Mesodermal cell (in vitro differentiated cells): ENCODE measurements around the gene PHYKPL.

Experiments
- H3K27ac ChIP-seq: 2 replicates; pipeline ENCODE4 v1.7.0; 2013; ENCODE audit warnings: mild to moderate bottlenecking, low read depth, low read length, moderate library complexity; ENCODE audit not compliant: severe bottlenecking
- H3K36me3 ChIP-seq: 2 replicates; pipeline ENCODE4 v1.7.1; 2013; ENCODE audit warnings: mild to moderate bottlenecking, low read length, moderate library complexity; ENCODE audit not compliant: control insufficient read depth, insufficient read depth
- H3K4me1 ChIP-seq: one replicate; pipeline ENCODE4 v1.7.1; 2013; ENCODE audit warnings: mild to moderate bottlenecking, low read length; ENCODE audit not compliant: insufficient read depth, control insufficient read depth, poor library complexity, severe bottlenecking
- H3K4me3 ChIP-seq: 2 replicates; pipeline ENCODE4 v1.7.0; 2013; ENCODE audit warnings: low read length, control low read depth, mild to moderate bottlenecking; ENCODE audit not compliant: insufficient read depth, poor library complexity, severe bottlenecking; ENCODE audit errors: extremely low read depth
- H3K9me3 ChIP-seq: 2 replicates; pipeline ENCODE4 v1.7.1; 2013; ENCODE audit warnings: mild to moderate bottlenecking, low read length, moderate library complexity; ENCODE audit not compliant: control insufficient read depth
- WGBS, 2 experiments: methylation state at CpG; one replicate each; pipeline ENCODE4 v1.1.5; 2013; ENCODE audit warnings: missing lambda C conversion rate in 2 of 2; ENCODE audit not compliant: insufficient coverage in 2 of 2; 5-methylcytosine and 5-hydroxymethylcytosine counted together

PHYKPL gene

DNA sequence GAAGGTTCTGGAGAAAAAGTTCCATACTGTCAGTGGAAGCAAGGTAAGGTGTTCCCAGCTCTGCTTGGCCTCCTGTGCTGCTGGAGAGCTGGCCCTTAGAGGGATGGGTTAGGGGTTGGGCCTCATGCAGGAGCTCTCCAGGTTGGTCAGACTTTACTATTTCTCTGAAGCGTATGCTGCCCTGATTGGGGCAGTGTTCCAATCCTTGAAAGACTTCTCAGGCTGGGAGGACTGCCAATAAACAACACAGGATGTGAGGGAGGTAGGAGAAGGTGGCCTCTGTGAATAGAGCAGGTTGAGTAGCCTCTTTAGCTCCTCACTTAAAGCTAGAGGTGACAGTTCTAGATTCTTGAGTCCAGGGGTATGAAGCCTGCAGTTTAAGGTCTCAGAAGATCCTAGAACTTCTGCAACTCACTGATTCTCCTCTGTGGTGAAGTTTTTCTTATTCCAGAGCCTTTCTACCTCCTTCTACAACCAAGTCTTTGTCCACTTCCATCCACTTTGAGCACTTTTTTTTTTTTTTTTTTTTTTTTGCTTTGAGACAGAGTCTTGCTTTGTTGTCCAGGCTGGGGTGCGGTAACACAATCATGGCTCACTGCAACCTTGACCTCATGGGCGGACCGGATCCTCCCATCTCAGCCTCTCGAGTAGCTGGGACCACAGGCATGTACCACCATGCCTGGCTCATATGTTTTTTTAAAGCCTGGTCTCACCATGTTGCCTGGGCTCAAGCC is 25.3 kb downstream of the PHYKPL start:
- Histone ChIP-seq H3K36me3 (peaks cover 70% of the 10 kb centered on the region), H3K9me3 (no peaks in the 10 kb centered on the region), H3K4me3 (peak overlapping the region; percentile 90), H3K4me1 (peaks cover 15% of the 10 kb centered on the region), H3K27ac (no peak overlapping the region)
- WGBS, 2 experiments: 99 to 100% methylated on average over 5 of the region's 5 CpGs

- Histone ChIP-seq H3K4me1 (peaks cover 15% of the 10 kb centered on the region), H3K27ac (no peak overlapping the region), H3K4me3 (peak overlapping the region; percentile 90), H3K9me3 (no peaks in the 10 kb centered on the region), H3K36me3 (peaks cover 61% of the 10 kb centered on the region)
- WGBS, 2 experiments: 61 to 69% methylated on average over 8 to 10 of the region's 12 CpGs
These were observed 26.2 kb downstream of the PHYKPL start for GRCh38 chr5:178206166-178207101.

DNA sequence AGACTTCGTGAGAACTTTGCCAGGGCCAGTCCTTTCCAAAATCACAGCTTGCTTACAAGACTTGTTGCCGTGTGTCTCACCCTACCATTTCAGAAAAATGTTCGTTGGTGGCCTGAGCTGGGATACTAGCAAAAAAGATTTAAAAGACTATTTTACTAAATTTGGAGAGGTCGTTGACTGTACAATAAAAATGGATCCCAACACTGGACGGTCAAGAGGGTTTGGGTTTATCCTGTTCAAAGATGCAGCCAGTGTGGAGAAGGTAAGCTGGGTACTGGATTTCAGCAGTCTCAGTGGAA is 26.9 kb downstream of the PHYKPL start:
- H3K27ac ChIP-seq: peak overlapping the region; percentile 36
- H3K4me1 ChIP-seq: peaks cover 15% of the 10 kb centered on the region
- 4 to 7% methylated on average over 3 to 5 of the region's 5 CpGs for WGBS, 2 experiments
- no peaks in the 10 kb centered on the region for H3K9me3 ChIP-seq
- H3K4me3 ChIP-seq: peak overlapping the region; percentile 90
- H3K36me3 ChIP-seq: peaks cover 54% of the 10 kb centered on the region

- Histone ChIP-seq H3K27ac (peak overlapping the region; percentile 93), H3K36me3 (peaks cover 48% of the 10 kb centered on the region), H3K9me3 (no peaks in the 10 kb centered on the region), H3K4me3 (peak overlapping the region; percentile 90), H3K4me1 (peaks cover 15% of the 10 kb centered on the region)
- 0 to 1% methylated on average over 49 to 63 of the region's 90 CpGs for whole genome bisulfite sequencing, 2 experiments
These were observed 27.5 kb downstream of the PHYKPL start for GRCh38 chr5:178204935-178205748.

DNA sequence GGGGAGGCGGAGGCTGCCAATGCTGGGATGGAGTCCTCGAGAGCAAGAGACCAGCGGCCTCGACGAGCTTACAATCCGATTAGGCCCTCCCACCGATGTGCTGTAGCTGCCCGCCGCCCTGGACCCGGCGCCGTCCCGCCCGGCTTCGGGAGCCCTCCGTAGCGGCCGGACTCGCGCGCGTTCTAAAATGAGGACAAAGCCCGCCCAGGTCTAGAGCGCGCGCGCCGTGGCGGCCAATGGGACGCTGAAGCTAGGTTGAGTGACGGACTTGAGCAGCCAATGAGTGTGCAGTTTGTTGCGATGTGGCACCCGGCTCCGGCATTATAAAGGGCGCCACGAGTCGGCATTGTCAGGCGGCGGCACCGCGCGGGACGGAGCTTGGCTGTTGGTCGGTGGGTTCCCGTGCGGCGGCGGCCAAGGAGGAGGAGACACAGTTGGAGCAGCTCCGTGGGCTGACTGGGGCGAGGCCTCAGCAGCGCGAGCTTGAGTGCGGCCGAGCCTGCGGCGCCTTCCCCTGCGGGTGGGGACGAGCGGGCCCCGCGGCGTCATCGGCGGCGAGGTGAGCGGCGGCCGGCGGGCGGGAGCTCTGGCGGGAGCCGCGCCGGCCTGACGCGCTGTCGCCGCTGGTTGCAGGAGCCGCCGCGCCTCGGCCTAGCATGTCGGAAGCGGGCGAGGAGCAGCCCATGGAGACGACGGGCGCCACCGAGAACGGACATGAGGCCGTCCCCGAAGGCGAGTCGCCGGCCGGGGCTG is 28.2 kb downstream of the PHYKPL start, which contains the start of gene HNRNPAB:
TSS of gene HNRNPAB (plus strand) at position 352 of the 753 bp plus-strand sequence. CDS start at position 657, 305 bp downstream.
- peak within 1 kb of the TSS; percentile 93 for H3K27ac ChIP-seq
- WGBS, 2 experiments: 0 to 1% methylated on average over 85 to 92 of the region's 96 CpGs

DNA sequence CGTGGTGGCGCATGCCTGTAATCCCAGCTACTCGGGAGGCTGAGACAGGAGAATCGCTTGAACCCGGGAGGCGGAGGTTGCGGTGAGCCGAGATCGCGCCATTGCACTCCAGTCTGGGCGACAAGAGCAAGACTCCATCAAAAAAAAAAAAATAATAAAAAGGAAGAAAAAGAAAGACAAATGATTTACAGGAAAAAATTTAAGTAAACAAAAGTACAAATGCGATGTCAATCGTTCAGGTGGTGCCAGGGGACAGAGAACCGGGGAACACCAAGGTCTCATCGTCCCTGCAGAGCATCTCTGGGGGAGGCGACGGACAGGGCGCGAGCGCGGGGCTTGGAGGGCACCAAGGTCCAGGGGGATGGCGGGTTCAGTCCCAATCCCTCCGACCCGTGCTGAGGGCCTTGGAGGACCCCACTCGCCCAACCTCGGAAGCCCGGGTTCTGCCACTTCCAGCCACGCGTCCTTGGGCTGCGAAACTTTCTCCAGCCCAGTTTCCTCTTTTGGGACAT is 28.9 kb downstream of the PHYKPL start:
- Histone ChIP-seq H3K9me3 (no peaks in the 10 kb centered on the region), H3K4me3 (peak overlapping the region; percentile 90), H3K4me1 (peaks cover 15% of the 10 kb centered on the region), H3K36me3 (peaks cover 34% of the 10 kb centered on the region), H3K27ac (peak overlapping the region; percentile 57)
- WGBS, 2 experiments: 5 to 9% methylated on average over 10 to 18 of the region's 30 CpGs

More for the DNA sequence above, 28.2 kb downstream of the PHYKPL start, which contains the start of gene HNRNPAB:
- H3K9me3 ChIP-seq: no peaks in the 10 kb centered on the region
- peaks cover 15% of the 10 kb centered on the region for H3K4me1 ChIP-seq
- H3K4me3 ChIP-seq: peak within 1 kb of the TSS; percentile 90
- H3K36me3 ChIP-seq: peaks cover 40% of the 10 kb centered on the region

DNA sequence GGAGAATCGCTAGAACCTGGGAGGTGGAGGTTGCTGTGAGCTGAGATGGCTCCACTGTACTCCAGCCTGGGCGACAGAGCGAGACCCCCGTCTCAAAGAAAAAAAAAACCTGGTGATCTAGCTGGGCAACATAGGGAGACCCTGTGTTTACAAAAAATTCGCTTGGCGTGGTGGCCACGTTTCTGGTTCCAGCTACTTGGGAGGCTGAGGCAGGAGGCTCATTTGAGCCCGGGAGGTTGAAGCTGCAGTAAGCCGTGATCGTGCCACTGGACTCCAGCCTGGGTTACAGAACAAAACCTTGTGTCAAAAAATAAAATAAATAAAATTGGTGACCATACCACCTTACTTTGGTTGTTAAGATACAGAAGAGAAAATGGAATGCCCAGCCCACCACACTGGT is 30.1 kb downstream of the PHYKPL start:
- no peak overlapping the region for H3K27ac ChIP-seq
- WGBS, 2 experiments: 89 to 94% methylated on average over 8 of the region's 10 CpGs
- no peaks in the 10 kb centered on the region for H3K9me3 ChIP-seq
- H3K4me3 ChIP-seq: no peak overlapping the region
- peaks cover 22% of the 10 kb centered on the region for H3K36me3 ChIP-seq
- H3K4me1 ChIP-seq: peaks cover 15% of the 10 kb centered on the region

- H3K4me1 ChIP-seq: peaks cover 11% of the 10 kb centered on the region
- H3K4me3 ChIP-seq: no peak overlapping the region
- H3K9me3 ChIP-seq: no peaks in the 10 kb centered on the region
- 81 to 83% methylated on average over 2 of the region's 2 CpGs for WGBS, 2 experiments
- peaks cover 16% of the 10 kb centered on the region for H3K36me3 ChIP-seq
- no peak overlapping the region for H3K27ac ChIP-seq
These were observed 30.7 kb downstream of the PHYKPL start for GRCh38 chr5:178201927-178202235.

- peaks cover 6% of the 10 kb centered on the region for H3K4me1 ChIP-seq
- H3K4me3 ChIP-seq: no peak overlapping the region
- H3K9me3 ChIP-seq: no peaks in the 10 kb centered on the region
- 96 to 99% methylated on average over 10 to 11 of the region's 14 CpGs for WGBS, 2 experiments
- H3K36me3 ChIP-seq: peaks cover 11% of the 10 kb centered on the region
- H3K27ac ChIP-seq: no peak overlapping the region
These were observed 31.2 kb downstream of the PHYKPL start for GRCh38 chr5:178201221-178201926.
